Measurements from ENCODE around the gene RHOF. TPM values are rescaled to one million over a fixed set of nuclear protein-coding genes. Genes with fewer than 3 reads are reported as not detected.

RHOF gene
- total RNA-seq, 1 experiment from 2014 or later, result 36.7 TPM

DNA sequence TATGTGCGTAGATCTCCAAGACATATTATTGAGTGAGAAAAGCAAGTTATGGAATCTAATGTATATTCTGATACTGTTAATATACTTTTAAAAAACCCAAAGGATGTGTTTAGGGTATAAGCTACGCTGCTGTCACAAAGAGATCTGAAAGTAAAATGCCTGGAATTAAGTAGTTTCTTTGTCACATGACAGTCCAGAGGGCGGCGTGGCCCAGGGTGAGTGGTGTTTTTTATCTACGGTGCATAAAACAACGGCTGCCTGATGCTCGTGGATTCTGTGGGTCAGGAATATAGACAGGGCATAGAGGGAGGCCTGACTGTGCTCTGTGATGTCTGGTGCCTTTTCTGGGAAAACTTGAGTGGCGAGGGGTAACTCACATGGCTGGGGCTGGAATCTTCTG, 59.6 kb downstream of the RHOF start:
- no peak for DNase-seq
- TF ChIP-seq, protein P1, sequence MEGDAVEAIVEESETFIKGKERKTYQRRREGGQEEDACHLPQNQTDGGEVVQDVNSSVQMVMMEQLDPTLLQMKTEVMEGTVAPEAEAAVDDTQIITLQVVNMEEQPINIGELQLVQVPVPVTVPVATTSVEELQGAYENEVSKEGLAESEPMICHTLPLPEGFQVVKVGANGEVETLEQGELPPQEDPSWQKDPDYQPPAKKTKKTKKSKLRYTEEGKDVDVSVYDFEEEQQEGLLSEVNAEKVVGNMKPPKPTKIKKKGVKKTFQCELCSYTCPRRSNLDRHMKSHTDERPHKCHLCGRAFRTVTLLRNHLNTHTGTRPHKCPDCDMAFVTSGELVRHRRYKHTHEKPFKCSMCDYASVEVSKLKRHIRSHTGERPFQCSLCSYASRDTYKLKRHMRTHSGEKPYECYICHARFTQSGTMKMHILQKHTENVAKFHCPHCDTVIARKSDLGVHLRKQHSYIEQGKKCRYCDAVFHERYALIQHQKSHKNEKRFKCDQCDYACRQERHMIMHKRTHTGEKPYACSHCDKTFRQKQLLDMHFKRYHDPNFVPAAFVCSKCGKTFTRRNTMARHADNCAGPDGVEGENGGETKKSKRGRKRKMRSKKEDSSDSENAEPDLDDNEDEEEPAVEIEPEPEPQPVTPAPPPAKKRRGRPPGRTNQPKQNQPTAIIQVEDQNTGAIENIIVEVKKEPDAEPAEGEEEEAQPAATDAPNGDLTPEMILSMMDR (IDR thresholded peaks at IDR 0.05; ENCODE audit: insufficient read depth in 1 of 2, low read depth in 1 of 2, low read length in 1 of 2, severe bottlenecking in 1 of 2, unreplicated experiment in 1 of 2), result no peak
- Mint-ChIP-seq H3K27me3 (ENCODE audit: insufficient read depth, unreplicated experiment) (no peaks in the 10 kb centered on the region), H3K9me3 (ENCODE audit: unreplicated experiment) (no peaks in the 10 kb centered on the region), H3K4me1 (ENCODE audit: low read depth, unreplicated experiment) (no peaks in the 10 kb centered on the region), H3K4me3 (ENCODE audit: unreplicated experiment) (no peak overlapping the region), H3K36me3 (ENCODE audit: insufficient read depth, unreplicated experiment) (peaks cover 21% of the 10 kb centered on the region), H3K27ac (ENCODE audit: unreplicated experiment) (no peak overlapping the region)
- ChIA-PET POLR2A (no interaction called here), CTCF (no interaction called here)
- Histone ChIP-seq H3K9me3 (no peaks in the 10 kb centered on the region), H3K36me3 (ENCODE audit: control insufficient read depth, insufficient read depth, low read length) (no peaks in the 10 kb centered on the region), H3K4me1 (no peaks in the 10 kb centered on the region), H3K4me3 (ENCODE audit: low read depth, low read length) (no peak overlapping the region), H3K27me3 (replicated peaks; ENCODE audit: control insufficient read depth, insufficient read depth, low read length) (no peaks in the 10 kb centered on the region)
- intact Hi-C loops (cut with micrococcal nuclease; ENCODE audit: unreplicated experiment), result no loop called here
- no TSS peak for BruUV-seq (replicated peaks)

DNA sequence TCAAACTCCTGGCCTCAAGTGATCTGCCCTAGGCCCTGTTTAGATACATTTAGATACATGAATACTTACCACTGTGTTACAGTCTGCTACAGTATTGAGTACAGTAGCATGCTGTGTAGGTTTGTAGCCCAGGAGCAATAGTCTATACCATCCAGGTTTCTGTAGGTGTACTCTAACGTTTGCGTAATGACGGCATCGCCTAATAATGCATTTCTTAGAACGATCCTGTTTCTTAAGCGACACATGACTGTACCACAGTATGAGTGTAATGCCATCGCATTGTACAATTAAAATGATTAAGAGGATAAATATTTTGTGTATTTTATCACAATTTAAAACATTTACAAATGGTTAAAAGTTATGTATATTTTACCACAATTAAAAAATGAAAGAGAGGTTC, 62.0 kb downstream of the RHOF start:
- no peaks in the 10 kb centered on the region for H3K36me3 ChIP-seq (ENCODE audit: control insufficient read depth, insufficient read depth, low read length)
- Mint-ChIP-seq H3K36me3 (ENCODE audit: insufficient read depth, unreplicated experiment) (peaks cover 11% of the 10 kb centered on the region), H3K4me1 (ENCODE audit: low read depth, unreplicated experiment) (no peaks in the 10 kb centered on the region), H3K27ac (ENCODE audit: unreplicated experiment) (no peak overlapping the region), H3K4me3 (ENCODE audit: unreplicated experiment) (no peak overlapping the region), H3K9me3 (ENCODE audit: unreplicated experiment) (no peaks in the 10 kb centered on the region), H3K27me3 (ENCODE audit: insufficient read depth, unreplicated experiment) (no peaks in the 10 kb centered on the region)
- CTCF ChIA-PET, result no interaction called here
- H3K27me3 ChIP-seq (replicated peaks; ENCODE audit: control insufficient read depth, insufficient read depth, low read length), result no peaks in the 10 kb centered on the region
- no peaks in the 10 kb centered on the region for H3K4me1 ChIP-seq
- no TSS peak for BruUV-seq (replicated peaks)
- H3K9me3 ChIP-seq, result no peaks in the 10 kb centered on the region
- H3K4me3 ChIP-seq (ENCODE audit: low read depth, low read length), result no peak overlapping the region
- DNase-seq, result no peak
- TF ChIP-seq, protein P1 (IDR thresholded peaks at IDR 0.05; ENCODE audit: insufficient read depth in 1 of 2, low read depth in 1 of 2, low read length in 1 of 2, severe bottlenecking in 1 of 2, unreplicated experiment in 1 of 2), result no peak
- intact Hi-C loops (cut with micrococcal nuclease; ENCODE audit: unreplicated experiment), result no loop called here
- POLR2A ChIA-PET, result no interaction called here

DNA sequence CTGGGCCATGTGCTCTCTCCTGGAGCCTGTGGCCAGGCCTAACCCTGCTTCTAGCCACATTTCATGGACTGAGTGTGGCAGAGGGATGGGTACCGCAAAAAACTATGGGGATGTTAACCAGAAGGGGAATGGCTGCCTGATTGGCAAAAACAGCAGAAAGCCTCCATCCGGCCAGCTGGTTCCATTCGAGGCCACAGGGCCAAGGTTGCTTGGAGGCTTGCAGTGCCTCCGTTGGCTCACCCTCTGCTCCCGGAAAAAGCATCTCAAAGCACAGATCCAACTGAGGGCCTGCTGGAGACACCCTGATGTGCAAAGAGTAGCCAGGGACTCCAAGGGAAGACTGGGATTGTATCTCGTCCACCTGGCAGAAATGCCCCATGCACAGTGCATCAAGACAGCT, 64.5 kb downstream of the RHOF start:
- Mint-ChIP-seq H3K36me3 (ENCODE audit: insufficient read depth, unreplicated experiment) (peaks cover 24% of the 10 kb centered on the region), H3K9me3 (ENCODE audit: unreplicated experiment) (no peaks in the 10 kb centered on the region), H3K4me1 (ENCODE audit: low read depth, unreplicated experiment) (no peaks in the 10 kb centered on the region), H3K4me3 (ENCODE audit: unreplicated experiment) (no peak overlapping the region), H3K27ac (ENCODE audit: unreplicated experiment) (no peak overlapping the region), H3K27me3 (ENCODE audit: insufficient read depth, unreplicated experiment) (no peaks in the 10 kb centered on the region)
- Histone ChIP-seq H3K36me3 (ENCODE audit: control insufficient read depth, insufficient read depth, low read length) (no peaks in the 10 kb centered on the region), H3K4me3 (ENCODE audit: low read depth, low read length) (no peak overlapping the region), H3K9me3 (no peaks in the 10 kb centered on the region), H3K4me1 (no peaks in the 10 kb centered on the region), H3K27me3 (replicated peaks; ENCODE audit: control insufficient read depth, insufficient read depth, low read length) (no peaks in the 10 kb centered on the region)
- ChIA-PET CTCF (no interaction called here), POLR2A (no interaction called here)
- intact Hi-C loops (cut with micrococcal nuclease; ENCODE audit: unreplicated experiment), result no loop called here
- BruUV-seq (replicated peaks), result no TSS peak
- no peak for DNase-seq
- TF ChIP-seq, protein P1 (IDR thresholded peaks at IDR 0.05; ENCODE audit: insufficient read depth in 1 of 2, low read depth in 1 of 2, low read length in 1 of 2, severe bottlenecking in 1 of 2, unreplicated experiment in 1 of 2), result no peak

Other genes starting within 250 kb of the RHOF start
- gene KDM2B, start 212.7 kb downstream of the RHOF start, total RNA-seq (2022), result 47.7 and 48.4 TPM in 2 replicates
- 33.9 and 34.2 TPM in 2 replicates for gene ORAI1, start 167.2 kb downstream of the RHOF start, total RNA-seq (2022)
- 21.8 and 36.5 TPM in 2 replicates for gene MORN3, start 124.0 kb downstream of the RHOF start, total RNA-seq (2022)
- gene TMEM120B, start 80.9 kb downstream of the RHOF start, total RNA-seq (2022), result 15.5 and 15.9 TPM in 2 replicates
- 16.8 and 17.6 TPM in 2 replicates for gene SETD1B, start 10.3 kb upstream of the RHOF start, total RNA-seq (2022)
- gene HPD, start 65.2 kb upstream of the RHOF start, total RNA-seq (2022), result 0.20 TPM in 1 of 2 replicates, not detected in the other
- gene PSMD9, start 95.1 kb upstream of the RHOF start, total RNA-seq (2022), result 53.0 and 63.3 TPM in 2 replicates
- 1.2 and 1.5 TPM in 2 replicates for gene CFAP251, start 124.9 kb upstream of the RHOF start, total RNA-seq (2022)
- 13.0 and 15.5 TPM in 2 replicates for gene BCL7A, start 228.2 kb upstream of the RHOF start, total RNA-seq (2022)

Data from Caco-2 (cell line).